ENCODE results near the gene EHD4.

DNA sequence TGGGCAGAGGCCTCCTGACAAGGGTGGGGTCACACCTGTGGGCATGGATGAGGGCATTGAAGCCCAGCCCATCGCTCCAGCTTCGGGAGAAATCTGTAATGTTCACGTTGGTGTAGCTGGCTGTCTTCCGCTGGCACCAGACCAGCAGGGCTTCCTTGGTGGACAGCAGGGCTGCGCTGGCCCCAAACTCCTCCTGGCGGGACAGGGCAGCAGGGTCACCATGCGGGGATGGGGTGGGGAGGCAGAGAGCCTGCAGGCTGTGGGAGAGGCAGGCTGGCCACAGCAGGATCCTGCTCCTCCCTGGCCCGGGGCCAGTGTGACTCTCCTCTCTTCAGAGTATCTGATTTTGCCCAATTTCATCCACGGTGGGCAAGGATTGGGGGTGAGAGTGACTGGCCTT is 84.5 kb downstream of the EHD4 start:
- TF ChIP-seq CTCF (IDR thresholded peaks at IDR 0.05) (no peak), POLR2A (IDR thresholded peaks at IDR 0.05) (no peak)
